Measurements from ENCODE around the gene NHERF1. TPM values are rescaled to one million over a fixed set of nuclear protein-coding genes. Genes with fewer than 3 reads are reported as not detected.

NHERF1 gene
- 100 to 1,000 TPM; 186 to 244 TPM for total RNA-seq

- H3K4me1 ChIP-seq: peaks cover 23% of the 10 kb centered on the region
- H3K9me3 ChIP-seq: no peaks in the 10 kb centered on the region
- peak; percentile 96 for DNase-seq
- H3K36me3 ChIP-seq: no peaks in the 10 kb centered on the region
- intact Hi-C loops (cut with DNase I): no loop called here
- TF ChIP-seq CTCF (IDR thresholded peaks at IDR 0.05): no peak
- no peaks in the 10 kb centered on the region for H3K27me3 ChIP-seq
- peak within 1 kb of the TSS; percentile 81 for H3K27ac ChIP-seq
- H3K4me3 ChIP-seq: peak within 1 kb of the TSS; percentile 85
- H3K9ac ChIP-seq (ENCODE audit: low read depth in 2 of 2, low read length in 2 of 2): peak within 1 kb of the TSS; percentile 93 to 97
Observed at GRCh38 chr17:74748529-74749278, at the start of gene NHERF1. Gene NHERF1 (plus strand): TSS chr17:74748628. CDS start chr17:74748847, 219 bp downstream.

GRCh38 chr17:74699236-74699635 is 49.2 kb upstream of the NHERF1 start:
- no peaks in the 10 kb centered on the region for H3K4me1 ChIP-seq
- no peak overlapping the region for H3K4me3 ChIP-seq
- intact Hi-C loops (cut with DNase I): no loop called here
- DNase-seq: no peak
- no peaks in the 10 kb centered on the region for H3K36me3 ChIP-seq
- no peak overlapping the region for H3K9ac ChIP-seq (ENCODE audit: low read depth in 2 of 2, low read length in 2 of 2)
- no peak overlapping the region for H3K27ac ChIP-seq
- H3K27me3 ChIP-seq: no peaks in the 10 kb centered on the region
- no peaks in the 10 kb centered on the region for H3K9me3 ChIP-seq
- no peak for TF ChIP-seq CTCF (IDR thresholded peaks at IDR 0.05)

GRCh38 chr17:74702116-74702871 is 46.1 kb upstream of the NHERF1 start:
- H3K9ac ChIP-seq (ENCODE audit: low read depth in 2 of 2, low read length in 2 of 2): no peak overlapping the region
- no peaks in the 10 kb centered on the region for H3K4me1 ChIP-seq
- no peaks in the 10 kb centered on the region for H3K36me3 ChIP-seq
- H3K4me3 ChIP-seq: no peak overlapping the region
- H3K27ac ChIP-seq: no peak overlapping the region
- H3K9me3 ChIP-seq: no peaks in the 10 kb centered on the region
- intact Hi-C loops (cut with DNase I): no loop called here
- H3K27me3 ChIP-seq: no peaks in the 10 kb centered on the region
- no peak for DNase-seq
- no peak for TF ChIP-seq CTCF (IDR thresholded peaks at IDR 0.05)

- no peak overlapping the region for H3K27ac ChIP-seq
- intact Hi-C loops (cut with DNase I): no loop called here
- no peaks in the 10 kb centered on the region for H3K9me3 ChIP-seq
- DNase-seq: no peak
- H3K27me3 ChIP-seq: no peaks in the 10 kb centered on the region
- no peak for TF ChIP-seq CTCF (IDR thresholded peaks at IDR 0.05)
- H3K4me1 ChIP-seq: no peaks in the 10 kb centered on the region
- no peak overlapping the region for H3K9ac ChIP-seq (ENCODE audit: low read depth in 2 of 2, low read length in 2 of 2)
- no peak overlapping the region for H3K4me3 ChIP-seq
- H3K36me3 ChIP-seq: no peaks in the 10 kb centered on the region
Observed at GRCh38 chr17:74703311-74703710, 45.1 kb upstream of the NHERF1 start.

GRCh38 chr17:74704544-74704943 is 43.9 kb upstream of the NHERF1 start:
- TF ChIP-seq CTCF (IDR thresholded peaks at IDR 0.05): no peak
- intact Hi-C loops (cut with DNase I): no loop called here
- Histone ChIP-seq H3K27ac (no peak overlapping the region), H3K9ac (ENCODE audit: low read depth in 2 of 2, low read length in 2 of 2) (no peak overlapping the region), H3K4me1 (no peaks in the 10 kb centered on the region), H3K9me3 (no peaks in the 10 kb centered on the region), H3K27me3 (no peaks in the 10 kb centered on the region), H3K36me3 (no peaks in the 10 kb centered on the region), H3K4me3 (no peak overlapping the region)
- no peak for DNase-seq
